ENCODE results near the gene CMBL.
A peak's percentile ranks its signal among the peaks of the same experiment; 100 is the strongest.
"Not testable (repeated sequence)": the region's sequence is repeated elsewhere in the genome, so short reads cannot be mapped to it uniquely, and the experiment has no call there.

Gene CMBL

GRCh38 chr5:10307206-10308148, at the start of gene CMBL:
Gene CMBL (minus strand): TSS chr5:10307902. CDS start chr5:10290762, 17,140 bp downstream.
- no peak for DNase-seq

DNA sequence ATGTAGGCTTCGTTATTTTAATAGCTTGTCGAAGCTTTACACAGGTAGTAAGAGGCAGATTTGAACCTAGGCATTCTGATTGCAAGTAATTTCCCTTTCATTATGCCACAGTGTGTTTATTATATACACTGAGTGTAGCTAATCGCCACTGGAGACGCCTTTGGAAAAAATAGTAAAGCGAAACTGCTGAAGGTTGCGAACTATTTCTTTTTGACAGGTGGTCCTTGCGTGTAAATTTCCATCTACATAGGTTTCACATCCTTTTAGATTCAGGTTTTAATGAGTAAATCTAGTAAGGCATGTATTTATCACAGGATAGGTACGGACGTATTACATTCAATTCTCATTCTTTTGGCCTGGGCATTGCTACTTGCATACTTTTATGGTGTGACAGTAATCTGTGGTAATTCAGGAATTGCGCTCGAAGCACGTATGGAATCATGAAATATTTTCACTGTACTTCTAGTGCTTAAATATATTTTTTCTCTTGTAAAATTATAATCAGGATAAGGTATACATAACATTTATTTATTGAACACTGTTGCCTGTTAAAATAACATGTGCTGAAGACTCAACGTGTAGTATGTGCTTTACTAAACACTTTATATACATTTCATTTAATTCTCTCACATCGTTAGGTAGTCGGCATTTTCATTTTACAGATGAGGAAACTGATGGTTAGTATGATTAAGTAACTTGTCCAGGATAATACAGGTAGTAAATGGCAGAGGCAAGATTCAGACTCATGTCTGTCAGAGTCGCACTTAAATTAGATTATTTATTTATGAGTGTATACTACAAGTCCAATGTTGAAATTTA, 47.6 kb upstream of the CMBL start:
- no peak for DNase-seq

GRCh38 chr5:10354048-10354872, 46.6 kb upstream of the CMBL start:
- DNase-seq, result peak; percentile 29 to 37

DNA sequence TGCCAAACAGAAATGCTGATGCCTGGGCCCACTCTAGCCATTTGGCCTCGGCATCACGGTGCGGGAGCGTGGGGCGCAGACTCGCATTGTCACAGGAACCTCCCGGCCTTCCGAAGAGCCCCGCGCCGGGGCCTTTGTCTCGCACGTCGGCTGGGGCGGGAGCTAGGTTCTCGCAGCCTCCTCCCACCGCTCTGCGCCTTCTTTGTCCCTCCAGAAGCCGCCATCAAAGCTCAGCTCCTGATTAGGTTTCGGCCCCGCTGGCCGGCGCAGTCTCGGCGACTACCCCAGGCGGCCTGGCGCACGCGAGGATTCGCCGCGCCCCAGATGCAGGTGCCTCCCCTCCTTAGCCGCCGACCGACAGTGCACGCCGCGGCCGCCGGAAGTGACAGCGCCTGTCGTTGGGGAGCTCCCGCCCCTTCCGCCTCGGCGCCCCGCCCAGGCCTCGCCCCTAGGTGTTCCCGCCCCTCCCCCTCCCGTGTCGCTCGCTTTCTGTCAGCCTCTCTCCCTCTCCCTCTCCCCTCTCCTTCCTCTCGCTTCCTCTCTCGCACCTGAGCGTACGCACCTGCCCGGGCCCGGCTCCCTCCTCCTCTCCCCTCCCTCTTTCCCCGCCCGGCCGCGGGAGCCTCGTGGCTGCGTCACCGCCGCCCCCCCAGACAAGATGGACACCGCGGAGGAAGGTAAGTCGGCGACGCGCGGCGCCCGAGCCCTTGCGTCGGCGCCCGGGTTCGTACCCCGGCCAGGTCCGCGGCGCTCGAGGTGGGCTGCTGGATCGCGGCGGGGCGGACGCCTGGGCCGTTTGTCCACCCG, 45.7 kb upstream of the CMBL start, which contains the start of gene MARCHF6:
Gene MARCHF6 (plus strand): TSS at position 455 of the 807 bp plus-strand sequence. CDS start 204 bp downstream, at position 659.
- peak; percentile 93 to 95 for DNase-seq

GRCh38 chr5:10352430-10353240, 44.9 kb upstream of the CMBL start:
- DNase-seq, result peak; percentile 20 to 34

- no peak for DNase-seq
Measured at GRCh38 chr5:10351919-10352318, 44.2 kb upstream of the CMBL start.

GRCh38 chr5:10351199-10351905, 43.6 kb upstream of the CMBL start:
- DNase-seq, result no peak

DNA sequence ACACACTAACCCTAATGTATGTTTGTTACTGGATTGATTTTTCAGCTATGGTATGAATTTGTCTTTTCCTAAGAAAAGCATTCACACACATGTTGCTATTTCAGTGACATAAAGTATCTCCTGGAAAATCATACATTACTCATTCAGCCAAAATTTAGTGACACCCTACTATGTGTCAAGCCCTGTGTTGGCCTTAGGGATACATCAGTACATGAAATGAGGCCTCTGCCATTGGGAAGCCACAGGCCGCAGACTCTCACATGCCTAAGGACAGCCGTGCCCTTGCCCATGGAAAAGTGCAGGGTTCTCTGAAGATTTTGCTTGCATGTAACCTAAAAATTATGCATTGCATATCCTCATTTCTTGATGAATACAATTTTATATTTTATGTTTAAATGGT, 40.6 kb upstream of the CMBL start:
- DNase-seq, result no peak

- not testable (repeated sequence) for DNase-seq
Measured at GRCh38 chr5:10344461-10345106, 36.9 kb upstream of the CMBL start.

GRCh38 chr5:10343486-10343885, 35.8 kb upstream of the CMBL start:
- DNase-seq, result no peak

DNA sequence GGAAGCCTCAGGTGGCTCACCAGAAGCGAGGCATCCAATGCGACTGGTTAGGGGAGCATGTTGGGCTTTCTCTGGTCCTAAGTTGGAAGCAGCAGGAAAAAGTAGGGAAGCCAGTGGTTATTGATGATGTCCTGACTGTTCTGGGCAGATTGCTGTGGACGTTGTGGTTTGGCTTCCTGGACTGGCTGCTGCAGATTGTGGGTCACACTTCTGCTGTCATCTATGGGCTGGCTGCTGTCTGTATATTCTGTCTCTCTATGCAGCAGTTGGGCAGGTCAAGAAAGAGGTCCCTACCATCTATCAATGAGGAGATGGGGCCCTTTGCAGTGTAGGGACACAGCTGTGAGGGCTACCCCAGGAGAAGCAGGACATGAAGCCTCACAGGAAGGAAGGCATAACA, 32.3 kb upstream of the CMBL start:
- no peak for DNase-seq

DNA sequence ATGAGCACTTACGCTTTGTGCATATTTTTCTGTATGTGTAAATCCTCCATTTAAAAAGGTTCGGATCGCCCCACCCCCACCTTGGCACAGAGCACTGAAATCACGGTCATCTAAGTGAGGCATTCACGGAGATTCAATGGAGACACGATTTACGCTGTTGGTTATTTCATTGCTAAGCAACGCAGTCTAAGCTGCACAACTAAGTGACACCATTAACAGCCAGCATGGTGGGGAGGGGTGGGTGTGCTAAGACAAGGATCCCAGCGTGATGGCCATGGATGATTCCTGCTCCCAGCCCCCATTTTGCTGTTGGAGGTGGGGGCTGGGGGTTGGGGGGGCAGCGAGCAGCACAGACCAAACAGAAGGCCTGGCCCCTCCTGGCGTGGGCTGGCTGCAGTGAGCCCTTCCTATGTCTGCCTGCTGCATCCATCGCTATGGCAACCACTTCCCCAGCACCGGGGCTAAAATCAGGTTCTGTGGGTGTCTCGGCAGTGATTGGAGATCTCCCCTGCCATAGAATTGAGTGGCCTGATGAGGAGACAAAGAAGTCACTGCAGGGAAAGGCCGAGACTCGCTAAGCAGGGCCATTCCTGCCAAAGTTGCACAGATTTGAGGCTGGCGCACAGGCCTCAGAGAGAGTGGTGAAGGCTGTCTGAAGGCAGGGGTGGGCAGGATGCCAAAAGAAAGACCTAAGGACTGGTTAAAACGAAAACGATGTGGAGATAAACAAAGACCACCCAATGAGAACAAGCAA, 31.5 kb upstream of the CMBL start:
- no peak for DNase-seq

- DNase-seq, result no peak
Measured at GRCh38 chr5:10338686-10339057, 31.0 kb upstream of the CMBL start.

DNA sequence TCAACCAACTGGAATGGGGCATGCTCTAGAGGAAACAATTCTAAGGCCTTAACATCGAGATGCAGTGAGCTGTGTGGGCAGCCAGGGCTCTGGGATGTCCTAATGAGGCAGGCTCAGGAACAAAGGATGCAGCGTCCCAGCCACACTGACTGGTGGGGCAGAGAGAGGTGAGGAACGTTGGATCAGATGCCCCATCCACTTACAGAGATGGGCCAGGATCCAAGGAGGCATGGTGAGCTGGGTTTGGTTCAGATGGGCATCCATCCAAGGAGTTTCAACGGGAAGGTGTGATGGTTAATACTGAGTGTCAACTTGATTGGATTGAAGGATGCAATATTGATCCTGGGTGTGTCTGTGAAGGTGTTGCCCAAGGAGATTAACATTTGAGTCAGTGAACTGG, 30.3 kb upstream of the CMBL start:
- no peak for DNase-seq

DNA sequence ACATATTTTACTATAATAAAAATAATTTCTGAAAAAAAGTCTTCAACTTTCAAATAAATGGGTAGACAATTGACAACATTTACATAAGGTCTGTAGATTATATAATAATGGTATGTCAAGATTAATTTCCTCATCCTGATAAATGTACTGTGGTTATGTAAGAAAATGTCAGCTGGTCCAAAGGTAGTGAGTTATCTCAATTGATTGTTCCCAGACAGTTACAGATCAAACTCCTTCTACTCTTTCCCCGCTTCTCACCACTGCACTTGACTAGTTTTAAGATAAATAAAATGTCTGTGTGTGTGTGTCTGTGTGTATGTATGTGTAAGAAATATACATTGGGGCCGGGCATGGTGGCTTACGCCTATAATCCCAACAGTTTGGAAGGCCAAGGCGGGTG, 29.4 kb upstream of the CMBL start:
- no peak for DNase-seq

GRCh38 chr5:10335711-10336470, 28.2 kb upstream of the CMBL start:
- no peak for DNase-seq

DNA sequence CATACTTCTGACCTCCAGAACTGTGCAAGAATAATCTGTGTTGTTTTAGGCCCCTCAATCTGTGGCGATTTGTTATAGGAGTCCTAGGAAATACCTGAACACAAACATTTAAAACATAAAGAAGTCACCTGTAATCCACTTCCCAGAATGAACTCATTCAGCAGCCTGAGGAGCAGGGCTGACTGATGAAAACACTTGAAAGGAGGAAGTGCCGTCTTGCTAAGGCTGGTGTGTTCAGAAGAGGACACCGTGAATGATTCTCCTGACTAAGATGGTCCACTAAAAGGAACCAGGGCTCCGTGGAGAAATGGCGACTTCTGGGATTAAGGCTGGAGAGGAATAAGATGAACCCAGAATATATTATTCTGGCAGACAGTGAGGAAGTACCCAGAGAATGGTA, 27.1 kb upstream of the CMBL start:
- no peak for DNase-seq

All from activated CD4-positive, alpha-beta T cell treated with anti-CD3 and anti-CD28 coated beads, Interleukin-2, amount 50 U/mL, for 4 hours (primary cell).